HepG2 (cell line): ENCODE data around the gene NKAIN4. TPM values are rescaled to one million over a fixed set of nuclear protein-coding genes. Genes with fewer than 3 reads are reported as not detected.

Experiments
- ATF5 ChIP-seq: sonication (generic); formaldehyde crosslinking; IDR thresholded peaks from 2 replicates; pipeline ENCODE4 v1.4.0; 2020; ENCODE audit warnings: mild to moderate bottlenecking, low read depth, missing genetic modification reagents
- CREM ChIP-seq, 2 experiments: sonication (generic) in 1 of 2; formaldehyde crosslinking in 1 of 2; IDR thresholded peaks; 2 replicates each; pipeline versions ENCODE4 v1.4.0 to v1.6.1; 2016 to 2020; ENCODE audit warnings: antibody characterized with exemption in 1 of 2, mild to moderate bottlenecking in 1 of 2, missing genetic modification reagents in 1 of 2
- CTCF ChIP-seq: sonication (generic); formaldehyde crosslinking; IDR thresholded peaks from 2 replicates; pipeline ENCODE4 v1.5.0; 2020; ENCODE audit warnings: mild to moderate bottlenecking, missing genetic modification reagents, moderate library complexity
- FOXO1 ChIP-seq: sonication (generic); formaldehyde crosslinking; IDR thresholded peaks from 2 replicates; pipeline ENCODE4 v1.4.0; 2020; ENCODE audit warnings: missing genetic modification reagents
- KLF11 ChIP-seq: IDR thresholded peaks from 2 replicates; pipeline ENCODE4 v1.6.1; 2016; ENCODE audit warnings: missing compliant biosample characterization
- NFIC ChIP-seq: IDR thresholded peaks from 2 replicates; pipeline ENCODE4 v1.6.1; 2012; ENCODE audit warnings: mild to moderate bottlenecking, low read length, inconsistent platforms
- PRDM15 ChIP-seq: sonication (generic); formaldehyde crosslinking; IDR thresholded peaks from 2 replicates; pipeline ENCODE4 v1.4.0; 2020; ENCODE audit warnings: missing genetic modification reagents
- RARA ChIP-seq: IDR thresholded peaks from 2 replicates; pipeline ENCODE4 v1.6.1; 2016; ENCODE audit warnings: missing genetic modification reagents, missing compliant biosample characterization
- RBAK ChIP-seq: sonication (generic); formaldehyde crosslinking; IDR thresholded peaks from 2 replicates; pipeline ENCODE4 v1.5.1; 2020; ENCODE audit warnings: mild to moderate bottlenecking, missing genetic modification reagents
- SIN3A ChIP-seq: IDR thresholded peaks from 2 replicates; pipeline ENCODE4 v1.6.1; 2011; ENCODE audit warnings: low read depth, mild to moderate bottlenecking, control low read depth, low read length, borderline replicate concordance
- TP53 ChIP-seq: sonication (generic); formaldehyde crosslinking; conservative IDR thresholded peaks from 2 replicates; pipeline ENCODE4 v1.4.0; 2020; ENCODE audit warnings: missing genetic modification reagents
- ZBTB21 ChIP-seq: sonication (generic); formaldehyde crosslinking; IDR thresholded peaks from 2 replicates; pipeline ENCODE4 v1.4.0; 2020; ENCODE audit warnings: missing genetic modification reagents
- ZBTB7B ChIP-seq: sonication (generic); formaldehyde crosslinking; IDR thresholded peaks from 2 replicates; pipeline ENCODE4 v1.4.0; 2020; ENCODE audit warnings: missing genetic modification reagents
- ZFP1 ChIP-seq: IDR thresholded peaks from 2 replicates; pipeline ENCODE4 v1.6.1; 2016
- ZNF276 ChIP-seq: sonication (generic); formaldehyde crosslinking; IDR thresholded peaks from 2 replicates; pipeline ENCODE4 v1.4.0; 2020; ENCODE audit warnings: mild to moderate bottlenecking, low read depth, missing genetic modification reagents
- ZNF34 ChIP-seq: sonication (generic); formaldehyde crosslinking; IDR thresholded peaks from 2 replicates; pipeline ENCODE4 v1.4.0; 2020; ENCODE audit warnings: mild to moderate bottlenecking, missing genetic modification reagents, borderline replicate concordance
- ZNF496 ChIP-seq: sonication (generic); formaldehyde crosslinking; IDR thresholded peaks from 2 replicates; pipeline ENCODE4 v1.8.1; 2023; ENCODE audit warnings: mild to moderate bottlenecking, moderate library complexity, missing genetic modification reagents; ENCODE audit not compliant: insufficient replicate concordance
- ZNF513 ChIP-seq: sonication (generic); formaldehyde crosslinking; conservative IDR thresholded peaks from 2 replicates; pipeline ENCODE4 v1.5.0; 2020; ENCODE audit warnings: missing genetic modification reagents
- ZNF747 ChIP-seq: sonication (generic); formaldehyde crosslinking; IDR thresholded peaks from 2 replicates; pipeline ENCODE4 v1.8.1; 2023; ENCODE audit warnings: missing genetic modification reagents, mild to moderate bottlenecking, borderline replicate concordance
- ZNF878 ChIP-seq: sonication (generic); formaldehyde crosslinking; IDR thresholded peaks from 2 replicates; pipeline ENCODE4 v1.8.1; 2023; ENCODE audit warnings: mild to moderate bottlenecking, missing genetic modification reagents, moderate library complexity
- polyA plus RNA-seq, 8 experiments: library from polyadenylated mRNA; depleted of rRNA in 3 of 8; stranded (reverse) in 7 of 8; unstranded in 1 of 8; fragments of >200 nt; fragmentation: Illumina TruSeq in 4 of 8; extraction: Trizol in 4 of 8; gene quantifications; 2 replicates each; pipeline versions ENCODE4 v1.2.1 to v1.2.3, GENCODE V29; 2011 to 2016; ENCODE audit warnings: low read depth in 4 of 8, missing spikeins in 1 of 8, mixed read lengths in 1 of 8; ENCODE audit not compliant: insufficient read depth in 1 of 8
- total RNA-seq, 5 experiments: library from RNA; depleted of rRNA; stranded (reverse); fragments of >200 nt; fragmentation: Illumina TruSeq; extraction: Trizol; gene quantifications; 2 replicates each; pipeline ENCODE4 v1.2.3, GENCODE V29; 2016; ENCODE audit warnings: low read depth in 1 of 5

NKAIN4 gene
- total and polyA plus RNA-seq, 2 of the 13 experiments (the other 11 are each of a cell fraction or from before 2014, with no cell fraction given) = not detected

GRCh38 chr20:63290677-63291472 lies 36.6 kb upstream of the NKAIN4 start (continued):
- TF ChIP-seq ZNF513 (CRISPR knock-in tag) (no peak), ZNF34 (CRISPR knock-in tag) (no peak), ZBTB7B (0 out of 2 replicates have a peak, but pooled peaks have one; percentile 44), CTCF (CRISPR knock-in tag) (peak; percentile 96), ZBTB21 (CRISPR knock-in tag) (no peak), KLF11 (CRISPR knock-in tag) (no peak), ATF5 (CRISPR knock-in tag) (no peak), ZNF747 (CRISPR knock-in tag) (no peak), ZNF276 (CRISPR knock-in tag) (peak; percentile 71; the same call in 1 of the 2 replicates), FOXO1 (CRISPR knock-in tag) (0 out of 2 replicates have a peak, but pooled peaks have one; percentile 4), RBAK (CRISPR knock-in tag) (no peak), ZNF496 (CRISPR knock-in tag) (no peak), TP53 (0 out of 2 replicates have a peak, but pooled peaks have one; percentile 43), RARA (CRISPR knock-in tag) (no peak), ZFP1 (CRISPR knock-in tag) (0 out of 2 replicates have a peak, but pooled peaks have one; percentile 33), ZNF878 (no peak), NFIC (no peak), CREM (IDR thresholded peaks at IDR 0.05) (no peak), CREM (CRISPR knock-in tag; IDR thresholded peaks at IDR 0.05) (no peak), SIN3A (no peak), PRDM15 (no peak)
